SH-SY5Y (cell line): ENCODE results near the gene MRPL22.

Source experiments
- GATA2 ChIP-seq: IDR thresholded peaks from 2 replicates; pipeline ENCODE4 v1.6.1; 2011; ENCODE audit warnings: mild to moderate bottlenecking, low read depth, low read length
- GATA3 ChIP-seq: IDR thresholded peaks from 2 replicates; pipeline ENCODE4 v1.6.1; 2011; ENCODE audit warnings: low read depth, mild to moderate bottlenecking, low read length, moderate library complexity

MRPL22 gene

GRCh38 chr5:154940772-154941620, at the start of gene MRPL22:
MRPL22 (plus strand) TSS chr5:154941073; CDS start chr5:154941111, 38 bp downstream.
- TF ChIP-seq GATA3 (no peak), GATA2 (no peak)

GRCh38 chr5:154892369-154892771, 48.5 kb upstream of the MRPL22 start:
- no peak for TF ChIP-seq GATA3
- no peak for TF ChIP-seq GATA2

GRCh38 chr5:154893381-154893780, 47.5 kb upstream of the MRPL22 start:
- no peak for TF ChIP-seq GATA2
- TF ChIP-seq GATA3 = no peak

GRCh38 chr5:154895606-154896561, 45.0 kb upstream of the MRPL22 start:
- TF ChIP-seq GATA3 (no peak), GATA2 (no peak)

DNA sequence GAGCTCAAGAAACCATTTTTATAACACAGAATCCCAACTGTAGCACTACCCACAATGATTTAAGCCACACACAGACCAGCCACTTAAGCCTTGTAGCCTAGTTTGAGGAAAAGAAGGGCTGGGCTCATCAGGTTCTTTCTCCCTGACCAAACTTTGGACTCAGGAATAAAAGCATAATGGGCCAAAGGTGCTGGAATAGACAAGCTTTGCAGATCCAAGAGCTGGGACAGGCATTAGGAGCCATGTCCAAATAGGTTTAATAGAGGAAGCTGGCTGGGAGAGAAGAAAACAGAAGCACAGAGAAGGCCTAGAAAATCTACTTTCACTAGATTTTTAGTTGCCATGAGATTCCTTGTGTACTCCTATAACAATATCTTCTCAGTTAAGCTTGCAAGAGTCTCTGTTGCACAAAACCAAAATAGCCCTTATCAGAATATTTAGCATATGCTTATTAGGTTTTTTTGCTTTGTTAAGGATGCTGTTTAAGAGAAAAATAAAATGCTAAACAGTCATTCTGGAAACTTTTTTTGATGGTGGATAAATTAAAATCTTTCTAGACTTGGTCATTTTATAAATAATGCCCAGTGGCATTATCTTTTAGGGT, 44.2 kb upstream of the MRPL22 start:
- TF ChIP-seq GATA2 (no peak), GATA3 (no peak)

DNA sequence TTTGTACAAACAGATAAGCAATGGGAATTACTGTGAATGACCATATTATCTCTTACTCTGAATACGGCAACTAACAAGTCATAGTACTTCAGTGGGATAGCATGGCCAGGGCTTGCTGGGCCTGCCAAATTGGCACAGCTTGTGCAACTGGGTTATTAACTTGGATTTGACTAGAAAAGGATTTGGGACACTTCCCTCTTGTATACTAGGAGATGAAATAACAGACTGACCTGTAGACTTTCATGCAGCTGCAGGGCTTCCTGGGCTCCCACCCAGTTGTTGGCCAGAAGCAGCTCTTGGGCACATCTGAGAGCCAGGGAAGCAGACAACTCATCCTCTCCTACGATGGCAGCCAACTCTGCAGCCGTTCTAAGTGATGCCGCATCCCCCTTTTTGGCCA, 42.7 kb upstream of the MRPL22 start:
- no peak for TF ChIP-seq GATA2
- TF ChIP-seq GATA3 = no peak

- TF ChIP-seq GATA3 = no peak
- no peak for TF ChIP-seq GATA2
These were observed 41.6 kb upstream of the MRPL22 start for GRCh38 chr5:154899151-154899816.

- TF ChIP-seq GATA3 = no peak
- TF ChIP-seq GATA2 = no peak
These were observed 40.8 kb upstream of the MRPL22 start for GRCh38 chr5:154900066-154900465.

GRCh38 chr5:154901276-154901675, 39.6 kb upstream of the MRPL22 start:
- TF ChIP-seq GATA2 = no peak
- no peak for TF ChIP-seq GATA3

DNA sequence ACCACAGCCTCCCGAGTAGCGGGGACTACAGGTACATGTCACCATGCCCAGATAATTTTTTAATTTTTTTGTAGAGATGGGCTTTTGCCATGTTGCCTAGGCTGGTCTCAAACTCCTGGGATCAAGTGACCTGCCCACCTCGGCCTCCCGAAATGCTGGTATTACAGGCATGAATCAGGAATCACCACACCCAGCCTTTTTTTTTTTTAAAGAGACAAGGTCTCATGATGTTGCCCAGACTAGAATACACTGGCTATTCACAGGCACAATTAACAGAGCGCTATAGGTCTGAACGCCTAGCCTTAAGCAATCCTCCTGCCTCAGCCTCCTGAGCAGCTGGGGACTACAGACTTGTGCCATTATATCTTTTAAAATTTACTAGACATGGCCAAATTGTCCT, 39.0 kb upstream of the MRPL22 start:
- no peak for TF ChIP-seq GATA2

DNA sequence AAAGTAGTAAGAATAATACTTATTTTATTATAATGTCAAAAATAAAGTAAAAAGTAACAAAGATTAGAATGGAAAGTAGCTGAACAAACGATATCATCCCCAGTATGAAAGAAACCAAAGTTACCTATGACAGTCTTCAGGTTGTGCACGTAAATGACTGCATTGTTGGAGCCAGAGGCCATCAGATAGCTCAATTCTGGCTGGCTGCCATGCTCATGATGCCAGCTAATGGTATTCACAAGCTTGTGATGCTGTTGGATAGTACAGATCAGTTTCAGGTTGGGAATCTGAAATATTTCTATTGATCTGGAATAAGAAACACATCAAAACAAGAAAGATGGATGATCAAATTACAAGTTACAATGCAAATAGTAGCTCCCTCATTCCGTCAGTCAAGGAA, 24.0 kb upstream of the MRPL22 start:
- TF ChIP-seq GATA2 = peak; percentile 66
- TF ChIP-seq GATA3 = no peak

DNA sequence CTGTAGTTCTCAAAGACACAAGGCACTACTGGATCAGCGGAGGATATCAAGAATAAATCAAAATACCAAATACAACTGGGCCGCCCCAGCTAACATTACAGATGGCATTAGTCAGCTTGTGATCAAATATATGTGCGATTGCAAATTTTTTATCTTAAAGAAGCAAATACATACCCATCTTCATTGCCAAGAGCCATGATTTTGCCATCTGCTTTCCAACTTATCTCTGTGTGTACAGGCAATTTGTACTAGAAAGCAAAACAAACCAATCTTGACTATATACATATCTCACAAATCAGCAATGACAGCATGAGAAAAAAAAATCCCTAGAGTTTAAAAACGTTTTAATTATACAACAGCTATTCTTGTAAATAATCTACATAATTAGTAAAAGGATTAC, 23.1 kb upstream of the MRPL22 start:
- no peak for TF ChIP-seq GATA2
- TF ChIP-seq GATA3 = no peak

GRCh38 chr5:154923441-154924430, 17.1 kb upstream of the MRPL22 start:
- no peak for TF ChIP-seq GATA3
- no peak for TF ChIP-seq GATA2
